ENCODE measurements around the gene SCART1.
"Not testable (repeated sequence)": the region's sequence is repeated elsewhere in the genome, so short reads cannot be mapped to it uniquely, and the experiment has no call there.

SCART1 gene

DNA sequence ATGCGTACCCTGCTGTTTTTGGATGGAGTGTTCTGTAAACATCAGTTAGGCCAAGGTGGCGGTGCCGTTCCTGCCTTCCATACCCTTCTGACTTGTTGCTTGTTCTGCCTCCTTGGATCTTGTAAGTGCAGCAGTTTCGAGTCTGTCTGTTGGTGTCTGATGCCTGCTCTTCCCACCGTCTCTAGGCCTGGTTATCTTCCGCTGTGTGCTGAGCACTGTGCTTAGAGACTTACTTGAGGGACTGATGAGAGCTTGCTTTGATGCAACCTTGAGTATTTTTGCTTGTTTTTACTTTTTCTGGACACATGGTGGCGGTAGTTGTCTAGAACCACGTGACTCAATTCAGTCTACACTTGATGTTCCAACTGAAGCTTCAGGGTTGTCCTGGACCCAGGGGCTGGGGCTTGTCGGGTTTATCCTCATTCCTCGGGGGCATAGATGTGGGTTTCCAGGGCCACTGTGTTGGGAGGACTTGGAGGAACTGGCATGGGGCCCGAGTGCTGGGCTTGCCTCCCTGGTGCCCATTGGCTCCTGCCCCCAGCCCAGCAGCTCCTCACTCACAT, 15.0 kb upstream of the SCART1 start:
- DNase-seq = no peak

DNA sequence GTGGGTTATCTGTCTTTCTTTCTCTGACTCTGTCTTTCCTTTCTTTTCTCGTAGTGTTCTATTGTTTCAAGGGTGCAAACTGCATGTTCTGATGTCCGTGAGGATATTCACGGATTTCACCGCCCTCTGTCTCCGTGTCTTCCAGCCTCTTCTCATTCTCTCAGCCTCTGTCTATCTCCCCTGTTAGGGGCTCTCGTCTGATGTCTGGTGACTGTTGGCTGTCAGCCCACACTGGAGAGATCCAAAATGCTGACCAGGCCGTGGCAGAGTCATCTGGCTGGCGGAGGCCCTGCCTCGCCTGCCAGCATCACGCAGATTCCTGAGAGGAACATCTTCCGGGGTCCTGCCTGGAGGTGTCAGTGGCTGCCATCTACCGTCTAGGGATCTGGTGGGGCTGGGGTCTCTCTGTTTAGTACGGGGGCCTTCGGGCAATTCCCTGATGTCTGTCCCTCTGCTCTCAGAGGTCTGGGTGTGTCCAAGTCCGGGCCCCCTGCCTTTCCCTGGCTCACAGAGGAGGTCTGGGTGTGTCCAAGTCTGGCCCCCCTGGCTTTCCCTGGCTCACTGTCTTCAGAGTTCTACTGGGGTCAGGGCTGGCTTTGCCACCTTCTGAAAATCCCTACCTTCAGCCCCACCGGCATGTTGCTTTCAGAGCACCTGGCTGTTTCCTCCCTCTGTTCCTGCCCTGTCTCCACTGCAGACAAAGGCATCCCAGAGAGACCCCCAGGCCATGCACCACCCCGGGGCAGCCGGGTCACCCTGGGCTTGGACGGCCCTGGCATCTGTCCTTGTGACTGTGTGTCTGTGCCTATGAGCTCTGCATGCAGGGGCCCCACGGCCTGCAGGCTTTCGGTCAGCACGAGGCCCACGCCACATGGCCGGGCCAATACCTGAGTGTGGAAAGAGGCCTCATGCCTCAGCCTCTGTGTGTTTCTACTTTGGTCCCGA, 14.0 kb upstream of the SCART1 start:
- no peak for DNase-seq

- DNase-seq = no peak
Measured at GRCh38 chr10:133440633-133441285, 13.0 kb upstream of the SCART1 start.

- not testable (repeated sequence) for DNase-seq
Measured at GRCh38 chr10:133441356-133441755, 12.4 kb upstream of the SCART1 start.

DNA sequence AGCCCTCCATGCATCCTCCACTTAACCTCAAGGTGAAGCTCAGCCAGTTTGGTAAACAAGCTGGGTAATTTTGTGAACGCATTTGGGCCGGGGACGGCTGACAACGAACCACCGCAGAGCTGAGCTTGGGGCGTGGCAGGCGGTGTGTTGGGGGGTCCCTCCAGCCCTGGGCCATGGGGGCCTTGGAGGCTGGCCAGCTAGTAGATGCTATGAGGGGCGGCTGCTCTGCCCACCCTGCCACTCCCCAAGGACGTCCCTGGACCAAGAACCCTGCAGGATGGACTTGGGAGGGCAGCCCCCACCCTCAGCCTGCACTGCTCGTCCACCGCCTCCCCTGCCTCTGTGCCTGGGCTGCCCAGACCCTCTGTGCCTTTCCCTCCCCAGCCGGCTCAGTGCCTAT, 12.0 kb upstream of the SCART1 start:
- no peak for DNase-seq

DNA sequence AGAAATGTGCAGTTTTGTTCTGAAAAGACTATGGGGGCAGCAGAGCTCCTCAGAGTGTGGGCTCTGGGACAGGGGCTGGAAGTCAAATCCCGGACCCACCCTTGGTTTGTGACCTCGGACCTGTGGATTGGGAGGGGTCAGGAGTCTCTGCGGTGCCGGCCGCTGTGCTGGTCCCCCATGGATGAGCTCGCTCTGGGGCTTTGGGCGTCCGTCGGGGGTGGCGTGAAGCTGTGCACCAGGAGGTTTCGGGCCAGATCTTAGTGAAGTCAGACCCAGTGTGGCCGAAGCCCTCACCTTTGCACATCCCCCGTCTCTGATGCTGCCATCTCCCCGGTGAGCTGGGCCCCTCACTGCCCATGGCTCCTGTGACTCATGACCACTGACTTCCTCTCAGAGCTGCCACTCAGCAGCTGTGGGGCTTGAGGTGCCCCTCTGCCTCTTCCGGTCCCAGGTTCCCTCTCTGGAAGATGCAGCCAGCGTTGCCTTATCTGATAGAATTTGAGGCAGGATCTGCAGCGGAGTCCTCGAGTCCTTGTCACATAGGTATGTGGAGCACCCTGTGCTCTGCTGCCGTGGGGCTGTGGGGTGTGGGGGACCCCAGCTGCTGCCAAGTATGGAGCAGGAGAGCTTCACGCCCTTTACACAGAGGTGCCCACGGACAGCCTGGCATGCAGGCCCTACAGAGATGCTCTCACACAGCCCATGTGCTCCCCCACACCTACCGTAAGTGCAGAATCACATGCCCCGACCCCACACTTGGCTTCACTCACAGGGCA, 11.4 kb upstream of the SCART1 start:
- DNase-seq = no peak

DNA sequence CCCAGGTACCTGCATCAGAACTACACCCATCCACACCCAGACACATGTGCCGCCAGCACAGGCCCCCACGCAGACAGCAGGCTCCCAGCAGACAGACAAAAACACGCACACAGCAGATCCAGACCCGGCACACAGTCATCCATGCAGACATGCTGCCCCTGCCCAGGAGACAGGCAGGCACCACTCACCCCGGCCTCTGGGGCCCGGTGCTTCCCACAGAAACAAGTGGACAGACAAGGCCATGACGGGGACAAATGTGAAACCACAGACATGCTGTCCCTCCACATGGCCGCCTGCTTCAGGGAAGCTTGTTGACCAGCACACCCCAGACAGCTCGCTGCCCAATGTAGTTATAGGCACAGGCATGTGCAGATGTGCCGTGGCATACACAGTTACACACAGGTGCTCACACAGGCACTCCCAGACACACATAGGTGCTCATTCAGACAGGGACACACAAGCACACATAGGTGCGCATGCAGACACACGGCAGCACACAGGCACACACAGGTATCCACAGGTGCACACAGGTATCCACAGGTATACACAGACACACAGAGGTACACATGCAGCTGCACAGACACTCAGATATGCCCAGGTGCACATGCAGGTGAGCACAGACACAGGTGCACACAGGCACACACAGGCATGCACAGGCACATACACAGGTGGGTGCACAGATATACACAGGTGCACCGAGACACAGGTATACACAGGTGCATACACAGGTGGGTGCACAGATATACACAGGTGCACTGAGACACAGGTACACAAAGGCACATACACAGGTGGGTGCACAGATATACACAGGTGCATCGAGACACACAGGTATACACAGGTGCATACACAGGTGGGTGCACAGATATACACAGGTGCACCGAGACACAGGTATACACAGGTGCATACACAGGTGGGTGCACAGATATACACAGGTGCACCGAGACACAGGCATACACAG, 10.5 kb upstream of the SCART1 start:
- no peak for DNase-seq

GRCh38 chr10:133444342-133445267, 9.1 kb upstream of the SCART1 start:
- DNase-seq = no peak

- DNase-seq = no peak
Measured at GRCh38 chr10:133445268-133445732, 8.4 kb upstream of the SCART1 start.

DNA sequence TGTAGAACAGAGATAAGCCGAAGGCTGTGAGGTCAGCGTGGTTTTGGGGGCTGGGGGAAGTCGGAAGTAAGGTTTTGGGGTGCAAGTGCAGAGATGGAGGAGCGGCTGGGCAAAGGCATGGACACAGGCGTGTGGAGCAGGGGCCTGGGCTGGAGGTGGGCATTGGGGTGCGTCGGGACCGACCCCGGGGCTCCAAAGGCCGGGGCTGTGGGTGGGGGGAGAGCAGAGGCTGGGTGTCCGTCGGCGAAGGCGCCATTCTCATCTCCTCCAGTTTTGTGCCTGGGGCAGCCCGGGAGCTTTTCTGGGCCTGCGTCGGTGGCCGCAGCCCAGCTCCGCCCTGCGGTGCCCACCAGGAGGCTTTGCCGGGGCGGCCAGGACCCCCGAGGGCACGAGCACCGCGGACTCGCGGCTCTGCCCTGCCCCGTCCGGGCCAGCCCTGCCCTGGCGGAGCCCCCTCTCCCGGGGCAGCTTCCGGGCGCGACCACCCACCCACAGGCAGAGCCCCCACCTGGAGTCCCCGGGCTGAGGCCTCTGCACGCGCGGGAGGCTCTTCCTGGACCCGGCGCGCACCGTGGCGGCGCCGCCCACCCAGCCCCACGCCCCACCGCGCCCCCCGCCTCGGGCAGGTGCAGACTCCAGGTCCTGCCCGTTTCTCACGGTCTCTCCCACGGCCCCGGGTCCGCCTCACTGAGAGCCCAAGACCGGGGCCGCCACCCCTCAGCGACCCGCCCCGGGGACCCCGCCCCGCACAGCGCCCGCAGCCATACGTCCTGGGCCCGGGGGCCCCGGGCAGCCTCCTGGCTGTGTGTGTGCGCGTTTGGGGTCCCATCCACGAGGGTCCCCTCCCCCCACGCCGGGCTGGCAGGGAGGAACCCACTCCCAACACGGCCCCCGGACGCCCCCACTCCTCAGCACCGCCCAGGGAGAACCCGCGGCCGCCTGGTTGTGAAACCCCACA, 7.7 kb upstream of the SCART1 start:
- DNase-seq = no peak

GRCh38 chr10:133446979-133447378, 6.8 kb upstream of the SCART1 start:
- no peak for DNase-seq

GRCh38 chr10:133448120-133448519, 5.6 kb upstream of the SCART1 start:
- DNase-seq = no peak

- DNase-seq = no peak
Measured at GRCh38 chr10:133451346-133451745, 2.4 kb upstream of the SCART1 start.

- DNase-seq = no peak
Measured at GRCh38 chr10:133452453-133452852, 1.3 kb upstream of the SCART1 start.

DNA sequence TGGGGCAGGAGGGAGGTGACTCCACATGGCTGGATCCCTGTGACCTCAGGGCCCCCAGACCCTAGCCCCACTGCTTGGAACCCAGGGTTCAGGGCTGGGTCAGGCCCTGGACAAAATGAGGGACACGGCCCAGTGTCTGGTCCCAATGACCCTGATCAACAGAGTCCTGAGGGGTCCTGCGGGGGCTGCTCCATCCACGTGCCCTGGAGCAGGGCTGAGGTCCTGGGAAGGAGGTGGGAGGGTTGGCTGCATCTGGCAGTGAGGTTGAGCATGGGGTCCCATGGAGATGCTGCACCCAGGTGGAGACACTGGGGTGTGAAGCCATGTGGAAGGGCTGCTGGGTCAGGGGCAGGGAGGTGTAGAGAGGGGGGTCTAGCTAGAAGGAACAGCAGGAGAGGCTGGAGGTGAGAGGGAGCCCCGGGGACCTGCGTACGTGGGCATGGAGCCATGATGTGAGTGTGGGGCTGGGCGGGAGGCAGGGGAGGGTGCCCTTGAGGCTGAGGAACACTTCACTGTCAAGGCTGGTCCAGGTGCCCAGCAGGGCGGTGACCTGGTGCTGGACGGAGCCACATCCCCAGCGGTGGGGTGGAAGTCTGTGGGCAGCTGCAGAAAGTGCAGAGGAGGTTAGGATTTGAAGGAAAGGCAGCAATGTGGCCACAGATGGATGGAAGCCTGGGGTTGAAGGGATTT, 604 bp downstream of the SCART1 start:
- no peak for DNase-seq

GRCh38 chr10:133455196-133455595, 1.5 kb downstream of the SCART1 start:
- no peak for DNase-seq

GRCh38 chr10:133455611-133456031, 1.9 kb downstream of the SCART1 start:
- DNase-seq = no peak

- no peak for DNase-seq
Measured at GRCh38 chr10:133456041-133456951, 2.6 kb downstream of the SCART1 start.

All from stimulated activated CD4-positive, alpha-beta T cell treated with anti-CD3 and anti-CD28 coated beads, Interleukin-2, amount 100 ng/mL, for 48 hours (primary cell).